HEK293 (cell line): ENCODE results near the gene MINPP1.

Experiments used
- CTCF ChIA-PET: fragments of 350-600 bp; formaldehyde crosslinking; extraction: SDS; loops from one replicate; lab custom pipeline; 2021; ENCODE audit warnings: antibody characterized with exemption; lab: Yijun Ruan, JAX
- POLR2A ChIA-PET: fragments of 300-600 bp; formaldehyde crosslinking; extraction: SDS; loops from one replicate; lab custom pipeline; 2020; ENCODE audit warnings: antibody characterized with exemption, inconsistent platforms; lab: Yijun Ruan, JAX
- H3K27ac ChIP-seq: fragments of 200-500 bp; sonication (Bioruptor generic); 2 replicates; pipeline ENCODE4 v1.5.1; 2014; ENCODE audit warnings: low read depth, low read length, control low read depth, inconsistent platforms; ENCODE audit errors: extremely low read depth
- H3K36me3 ChIP-seq, 2 experiments: fragments of 200-500 bp in 1 of 2; sonication (Bioruptor generic) in 1 of 2; 1 replicate in 1 of 2; 2 replicates in 1 of 2; pipeline ENCODE4 v1.5.1; 2014 to 2017; ENCODE audit warnings: inconsistent platforms in 2 of 2, low read length in 2 of 2; ENCODE audit not compliant: control insufficient read depth in 2 of 2, insufficient read depth in 1 of 2
- H3K4me1 ChIP-seq: fragments of 200-500 bp; sonication (Bioruptor generic); 2 replicates; pipeline ENCODE4 v1.5.1; 2014; ENCODE audit warnings: mild to moderate bottlenecking, low read length, inconsistent platforms; ENCODE audit not compliant: control insufficient read depth, insufficient read depth
- H3K4me3 ChIP-seq: 2 replicates; pipeline ENCODE4 v1.5.1; 2011; ENCODE audit warnings: low read depth, mild to moderate bottlenecking, control low read depth, low read length, moderate library complexity
- H3K9me3 ChIP-seq: fragments of 200-500 bp; sonication (Bioruptor generic); 2 replicates; pipeline ENCODE4 v1.5.1; 2014; ENCODE audit warnings: low read depth, low read length, inconsistent platforms; ENCODE audit not compliant: control insufficient read depth, insufficient read depth
- GLI4 ChIP-seq: fragments of 450-650 bp; formaldehyde crosslinking; IDR thresholded peaks from 2 replicates; pipeline ENCODE4 v1.5.1; 2016; ENCODE audit warnings: missing biosample characterization, missing genetic modification characterization
- GLIS2 ChIP-seq: fragments of 450-650 bp; formaldehyde crosslinking; IDR thresholded peaks from 2 replicates; pipeline ENCODE4 v1.5.1; 2016; ENCODE audit warnings: missing biosample characterization, missing genetic modification characterization
- HIC1 ChIP-seq: fragments of 450-650 bp; formaldehyde crosslinking; IDR thresholded peaks from 2 replicates; pipeline ENCODE4 v1.5.1; 2016; ENCODE audit warnings: missing biosample characterization, missing genetic modification characterization
- HOXD13 ChIP-seq: sonication (generic); formaldehyde crosslinking; IDR thresholded peaks from 2 replicates; pipeline ENCODE4 v1.8.0; 2022; ENCODE audit warnings: missing genetic modification reagents, borderline replicate concordance
- KLF17 ChIP-seq: fragments of 450-650 bp; formaldehyde crosslinking; IDR thresholded peaks from 2 replicates; pipeline ENCODE4 v1.5.1; 2016; ENCODE audit warnings: missing biosample characterization, missing genetic modification characterization
- PATZ1 ChIP-seq: fragments of 450-650 bp; formaldehyde crosslinking; IDR thresholded peaks from 2 replicates; pipeline ENCODE4 v1.5.1; 2016; ENCODE audit warnings: missing biosample characterization, missing genetic modification characterization
- SP2 ChIP-seq: fragments of 450-650 bp; formaldehyde crosslinking; IDR thresholded peaks from 2 replicates; pipeline ENCODE4 v1.5.1; 2016; ENCODE audit warnings: missing biosample characterization, missing genetic modification characterization
- SP3 ChIP-seq: fragments of 450-650 bp; formaldehyde crosslinking; IDR thresholded peaks from 2 replicates; pipeline ENCODE4 v1.5.1; 2016; ENCODE audit warnings: missing biosample characterization, missing genetic modification characterization
- SP7 ChIP-seq: fragments of 450-650 bp; formaldehyde crosslinking; IDR thresholded peaks from 2 replicates; pipeline ENCODE4 v1.5.1; 2016; ENCODE audit warnings: missing biosample characterization, missing genetic modification characterization
- ZBTB10 ChIP-seq: fragments of 450-650 bp; formaldehyde crosslinking; IDR thresholded peaks from 2 replicates; pipeline ENCODE4 v1.5.1; 2016; ENCODE audit warnings: missing biosample characterization, missing genetic modification characterization
- ZEB2 ChIP-seq: fragments of 450-650 bp; formaldehyde crosslinking; IDR thresholded peaks from 2 replicates; pipeline ENCODE4 v1.5.1; 2016; ENCODE audit warnings: missing biosample characterization, missing genetic modification characterization
- ZFP37 ChIP-seq: fragments of 450-650 bp; formaldehyde crosslinking; IDR thresholded peaks from 2 replicates; pipeline ENCODE4 v1.5.1; 2016; ENCODE audit warnings: missing biosample characterization, missing genetic modification characterization
- ZNF132 ChIP-seq: fragments of 450-650 bp; formaldehyde crosslinking; IDR thresholded peaks from 2 replicates; pipeline ENCODE4 v1.5.1; 2017; ENCODE audit warnings: missing biosample characterization, missing genetic modification characterization, borderline replicate concordance
- ZNF223 ChIP-seq: fragments of 450-650 bp; formaldehyde crosslinking; IDR thresholded peaks from 2 replicates; pipeline ENCODE4 v1.5.1; 2016; ENCODE audit warnings: missing biosample characterization, missing genetic modification characterization
- ZNF248 ChIP-seq: fragments of 450-650 bp; formaldehyde crosslinking; IDR thresholded peaks from 2 replicates; pipeline ENCODE4 v1.5.1; 2017; ENCODE audit warnings: missing biosample characterization, missing genetic modification characterization
- ZNF341 ChIP-seq: fragments of 450-650 bp; formaldehyde crosslinking; IDR thresholded peaks from 2 replicates; pipeline ENCODE4; 2016; ENCODE audit warnings: low read depth, missing biosample characterization, missing genetic modification characterization
- ZNF394 ChIP-seq: fragments of 450-650 bp; formaldehyde crosslinking; IDR thresholded peaks from 2 replicates; pipeline ENCODE4 v1.5.1; 2016; ENCODE audit warnings: missing biosample characterization, missing genetic modification characterization, mild to moderate bottlenecking, moderate library complexity, borderline replicate concordance
- ZNF398 ChIP-seq: fragments of 450-650 bp; formaldehyde crosslinking; IDR thresholded peaks from 2 replicates; pipeline ENCODE4 v1.5.1; 2017; ENCODE audit warnings: missing biosample characterization, missing genetic modification characterization
- ZNF488 ChIP-seq: fragments of 450-650 bp; formaldehyde crosslinking; IDR thresholded peaks from 2 replicates; pipeline ENCODE4 v1.5.1; 2016; ENCODE audit warnings: missing biosample characterization, missing genetic modification characterization
- ZNF654 ChIP-seq: fragments of 450-650 bp; formaldehyde crosslinking; IDR thresholded peaks from 2 replicates; pipeline ENCODE4 v1.5.1; 2016; ENCODE audit warnings: low read depth, missing biosample characterization, missing genetic modification characterization
- ZNF660 ChIP-seq: fragments of 450-650 bp; IDR thresholded peaks from 2 replicates; pipeline ENCODE4 v1.5.1; 2018; ENCODE audit warnings: missing biosample characterization, mild to moderate bottlenecking, missing genetic modification characterization
- ZNF747 ChIP-seq: fragments of 450-650 bp; formaldehyde crosslinking; IDR thresholded peaks from 2 replicates; pipeline ENCODE4 v1.5.1; 2016; ENCODE audit warnings: missing biosample characterization, missing genetic modification characterization
- ZNF76 ChIP-seq: fragments of 450-650 bp; formaldehyde crosslinking; IDR thresholded peaks from 2 replicates; pipeline ENCODE4; 2016; ENCODE audit warnings: low read depth, missing biosample characterization, missing genetic modification characterization, borderline replicate concordance
- ZSCAN5A ChIP-seq: fragments of 450-650 bp; formaldehyde crosslinking; IDR thresholded peaks from 2 replicates; pipeline ENCODE4 v1.5.1; 2016; ENCODE audit warnings: missing biosample characterization, missing genetic modification characterization

The MINPP1 gene

GRCh38 chr10:87504640-87505365 lies at the start of gene MINPP1:
MINPP1 (plus strand) TSS chr10:87504893; CDS start chr10:87504916, 23 bp downstream.
- Histone ChIP-seq H3K27ac (peak within 1 kb of the TSS; percentile 85), H3K9me3 (no peaks in the 10 kb centered on the region), H3K4me1 (peaks cover 4% of the 10 kb centered on the region; the same call in 1 of the 2 replicates), H3K4me3 (peak within 1 kb of the TSS; percentile 99), H3K36me3 (peaks cover 12 to 15% of the 10 kb centered on the region in 2 experiments; a peak in 2 of 3 replicates)
- ChIA-PET CTCF (interaction anchor here (0.6 to 2.2 kb wide), 4 partner anchors 19 to 737 kb away, joined by 3 to 11 read pairs (median 4); no protein-coding TSS in a partner anchor), POLR2A (interaction anchor here (0.7 to 1.9 kb wide), 5 partner anchors 9 to 337 kb away, joined by 3 to 7 read pairs (median 4); partner anchors contain the start of gene ATAD1)
- TF ChIP-seq HIC1 (tag by site-specific recombination) (peak; percentile 71), ZSCAN5A (tag by site-specific recombination) (0 out of 2 replicates have a peak, but pooled peaks have one; percentile 59), SP3 (tag by site-specific recombination) (peak; percentile 72), ZFP37 (tag by site-specific recombination) (peak; percentile 71; the same call in 1 of the 2 replicates), SP7 (tag by site-specific recombination) (peak; percentile 19; the same call in 1 of the 2 replicates), ZBTB10 (tag by site-specific recombination) (0 out of 2 replicates have a peak, but pooled peaks have one; percentile 22), ZNF747 (tag by site-specific recombination) (no peak), GLI4 (tag by site-specific recombination) (no peak), ZNF223 (tag by site-specific recombination) (no peak), ZNF660 (tag by site-specific recombination) (peak; percentile 83), HOXD13 (CRISPR knock-in tag) (0 out of 2 replicates have a peak, but pooled peaks have one; percentile 36), ZNF76 (tag by site-specific recombination) (0 out of 2 replicates have a peak, but pooled peaks have one; percentile 26), ZNF654 (tag by site-specific recombination) (no peak), ZNF248 (no peak), PATZ1 (no peak), ZEB2 (tag by site-specific recombination) (no peak), ZNF132 (tag by site-specific recombination) (no peak), ZNF394 (tag by site-specific recombination) (peak; percentile 43; the same call in 1 of the 2 replicates), SP2 (tag by site-specific recombination) (peak; percentile 88), GLIS2 (peak; percentile 69), ZNF398 (tag by site-specific recombination) (no peak), KLF17 (tag by site-specific recombination) (0 out of 2 replicates have a peak, but pooled peaks have one; percentile 17), ZNF341 (tag by site-specific recombination) (peak; percentile 89), ZNF488 (tag by site-specific recombination) (no peak)
